Testis (tissue), 3 donors: ENCODE data around the gene APOD. TPM values are rescaled to one million over a fixed set of nuclear protein-coding genes. Genes with fewer than 3 reads are reported as not detected.

ENCODE experiments used
- DNase-seq: peaks from one replicate; pipeline ENCODE4 v3.0.0-alpha.2; 2019
- H3K27ac ChIP-seq, 2 donors: fragments of 200-600 bp; sonication (generic); one replicate each; pipeline ENCODE4 v1.5.1; 2019
- H3K27me3 ChIP-seq: fragments of 200-600 bp; sonication (generic); one replicate; pipeline ENCODE4 v1.5.1; 2019
- H3K36me3 ChIP-seq: fragments of 200-600 bp; sonication (generic); one replicate; pipeline ENCODE4 v1.5.1; 2017; ENCODE audit warnings: low read depth; ENCODE audit errors: missing control alignments
- H3K4me1 ChIP-seq: fragments of 200-600 bp; sonication (generic); one replicate; pipeline ENCODE4 v1.5.1; 2019
- H3K4me3 ChIP-seq, 2 donors: fragments of 200-600 bp; sonication (generic); one replicate each; pipeline ENCODE4 v1.5.1; 2017 to 2019
- H3K9me3 ChIP-seq: fragments of 200-600 bp; sonication (generic); one replicate; pipeline ENCODE4 v1.5.1; 2017
- CTCF ChIP-seq, 3 experiments: fragments of 450-650 bp in 2 of 3; fragments of 200-600 bp in 1 of 3; sonication (generic) in 1 of 3; IDR thresholded peaks; one replicate each; pipeline ENCODE4 v1.5.1; 2016 to 2019; ENCODE audit warnings: antibody characterized with exemption in 3 of 3, mild to moderate bottlenecking in 2 of 3, moderate library complexity in 1 of 3
- POLR2A ChIP-seq: fragments of 450-650 bp; IDR thresholded peaks from one replicate; pipeline ENCODE4 v1.6.1; 2017; ENCODE audit warnings: antibody characterized with exemption, mild to moderate bottlenecking, moderate library complexity
- WGBS, 2 donors: methylation state at CpG; one replicate each; pipeline ENCODE4 v1.1.5; 2018; 5-methylcytosine and 5-hydroxymethylcytosine counted together
- intact Hi-C: fragments of 100-400 bp; cut with DNase I; formaldehyde crosslinking; loops from one replicate; pipeline ENCODE4 v1.15.1; 2023; ENCODE audit warnings: low total_unique reads
- polyA plus RNA-seq: library from polyadenylated mRNA; stranded (reverse); fragments of 350-450 nt; fragmentation: Illumina TruSeq; extraction: RNeasy Lipid Tissue Mini Kit (QIAGEN cat#74804); gene quantifications from one replicate; pipeline ENCODE4 v1.2.3, GENCODE V29; 2014; ENCODE audit warnings: low read depth, low replicate concordance; ENCODE audit not compliant: insufficient read depth
- total RNA-seq, 2 donors: library from RNA; depleted of rRNA; stranded (reverse); fragments of >200 nt; gene quantifications; one replicate each; pipeline ENCODE4 v1.2.3, GENCODE V29; 2016

The APOD gene
- total and polyA plus RNA-seq, 3 donors from 2014 or later: 55.0 to 99.8 (median 83.9) TPM

- Histone ChIP-seq H3K9me3 (no peaks in the 10 kb centered on the region), H3K27ac (no peak overlapping the region), H3K4me1 (peaks cover 12% of the 10 kb centered on the region), H3K27me3 (no peaks in the 10 kb centered on the region), H3K4me3 (no peak overlapping the region), H3K36me3 (no peaks in the 10 kb centered on the region)
- WGBS, 2 donors: 83 to 87% methylated on average over 2 of the region's 2 CpGs
- no peak for TF ChIP-seq CTCF (IDR thresholded peaks at IDR 0.05)
- no peak for DNase-seq
- intact Hi-C loops: no loop called here
These were observed 45.7 kb downstream of the APOD start for GRCh38 chr3:195537995-195538394.

- no peak overlapping the region for H3K27ac ChIP-seq
- H3K4me3 ChIP-seq: no peak overlapping the region
- H3K36me3 ChIP-seq: no peaks in the 10 kb centered on the region
- no peaks in the 10 kb centered on the region for H3K9me3 ChIP-seq
- no peak for DNase-seq
- 87 to 92% methylated on average over 5 of the region's 5 CpGs for WGBS, 2 donors
- H3K27me3 ChIP-seq: no peaks in the 10 kb centered on the region
- intact Hi-C loops: no loop called here
- H3K4me1 ChIP-seq: no peaks in the 10 kb centered on the region
- TF ChIP-seq CTCF (IDR thresholded peaks at IDR 0.05) (no peak), POLR2A (no peak)
These were observed 48.4 kb downstream of the APOD start for GRCh38 chr3:195535293-195535692.

- WGBS, 2 donors: 73 to 82% methylated on average over 7 of the region's 7 CpGs
- no peak overlapping the region for H3K27ac ChIP-seq
- no peaks in the 10 kb centered on the region for H3K9me3 ChIP-seq
- no peaks in the 10 kb centered on the region for H3K4me1 ChIP-seq
- H3K4me3 ChIP-seq: no peak overlapping the region
- intact Hi-C loops: no loop called here
- no peaks in the 10 kb centered on the region for H3K36me3 ChIP-seq
- DNase-seq: no peak
- no peaks in the 10 kb centered on the region for H3K27me3 ChIP-seq
- TF ChIP-seq POLR2A: no peak
- TF ChIP-seq CTCF (IDR thresholded peaks at IDR 0.05): no peak
These were observed 50.9 kb downstream of the APOD start for GRCh38 chr3:195532834-195533233.

GRCh38 chr3:195532345-195532744, 51.4 kb downstream of the APOD start:
- WGBS, 2 donors: 48 to 61% methylated on average over 3 of the region's 3 CpGs
- H3K36me3 ChIP-seq: no peaks in the 10 kb centered on the region
- H3K27me3 ChIP-seq: no peaks in the 10 kb centered on the region
- intact Hi-C loops: no loop called here
- H3K4me3 ChIP-seq: no peak overlapping the region
- TF ChIP-seq POLR2A: no peak
- no peak for TF ChIP-seq CTCF (IDR thresholded peaks at IDR 0.05)
- H3K27ac ChIP-seq: no peak overlapping the region
- DNase-seq: no peak
- H3K9me3 ChIP-seq: no peaks in the 10 kb centered on the region
- no peaks in the 10 kb centered on the region for H3K4me1 ChIP-seq

GRCh38 chr3:195531683-195532082, 52.1 kb downstream of the APOD start:
- no peaks in the 10 kb centered on the region for H3K36me3 ChIP-seq
- WGBS, 2 donors: 94 to 95% methylated on average over 5 of the region's 5 CpGs
- intact Hi-C loops: no loop called here
- no peak overlapping the region for H3K4me3 ChIP-seq
- no peaks in the 10 kb centered on the region for H3K9me3 ChIP-seq
- H3K27me3 ChIP-seq: no peaks in the 10 kb centered on the region
- DNase-seq: no peak
- H3K4me1 ChIP-seq: no peaks in the 10 kb centered on the region
- no peak overlapping the region for H3K27ac ChIP-seq
- TF ChIP-seq POLR2A: no peak
- TF ChIP-seq CTCF (IDR thresholded peaks at IDR 0.05): no peak
